GM12891 (cell line): Measurements from ENCODE around the gene CGA.

Experiments used
- POLR2A ChIP-seq: IDR thresholded peaks from 2 replicates; pipeline ENCODE4 v1.6.1; 2011; ENCODE audit warnings: low read depth, low read length, control low read depth
- POLR2AphosphoS5 ChIP-seq: IDR thresholded peaks from 2 replicates; pipeline ENCODE4 v1.6.1; 2011; ENCODE audit warnings: low read depth, low read length, control low read depth
- SPI1 ChIP-seq: IDR thresholded peaks from 2 replicates; pipeline ENCODE4 v1.6.1; 2011; ENCODE audit warnings: low read depth, low read length, control low read depth
- TAF1 ChIP-seq: IDR thresholded peaks from 2 replicates; pipeline ENCODE4 v1.6.1; 2011; ENCODE audit warnings: low read depth, low read length, control low read depth

DNA sequence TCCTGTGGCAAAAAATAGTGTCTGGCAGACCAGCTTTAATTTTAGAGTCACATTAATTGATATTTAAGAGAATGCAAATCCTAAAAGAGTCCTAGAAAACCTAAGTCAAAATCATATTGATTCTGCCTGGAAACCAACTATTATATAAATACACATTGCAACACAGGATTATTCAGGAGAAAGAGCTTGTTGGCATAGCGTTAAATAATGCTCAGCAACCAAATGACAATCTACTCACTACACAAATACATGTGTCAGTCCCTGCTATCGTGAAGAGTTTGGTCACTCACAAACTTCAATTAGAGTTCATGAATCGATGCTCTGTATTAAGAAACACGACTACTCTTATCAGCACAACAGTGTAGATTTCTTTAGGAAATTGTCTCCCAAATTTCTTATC, 54.2 kb downstream of the CGA start:
- TF ChIP-seq TAF1 (no peak), POLR2A (no peak), POLR2AphosphoS5 (no peak), SPI1 (no peak)
